ENCODE data around the gene NF1. TPM values are rescaled to one million over a fixed set of nuclear protein-coding genes. Genes with fewer than 3 reads are reported as not detected.

The NF1 gene
- polyA plus RNA-seq, 2 donors, result 3.4 to 4.4 TPM

Other genes with a start within 250 kb of the NF1 start
- gene TEFM, start 188.7 kb upstream of the NF1 start, polyA plus RNA-seq, result 1 to 10 TPM; 5.0 to 9.2 TPM
- gene ADAP2, start 173.0 kb upstream of the NF1 start, polyA plus RNA-seq, result 1 to 10 TPM; 1.2 to 2.4 TPM
- gene RNF135, start 123.9 kb upstream of the NF1 start, polyA plus RNA-seq, result 10 to 100 TPM; 14.9 to 17.9 TPM
- under 1 TPM; 0.16 to 0.28 TPM for gene OMG, start 202.3 kb downstream of the NF1 start, polyA plus RNA-seq
- 1 to 10 TPM; 1.8 TPM for gene EVI2B, start 219.1 kb downstream of the NF1 start, polyA plus RNA-seq
- 1 to 10 TPM; 1.7 to 2.6 TPM for gene EVI2A, start 226.6 kb downstream of the NF1 start, polyA plus RNA-seq